Umbilical cord (tissue), 1 donor: ENCODE results near the gene PRPS1. TPM values are rescaled to one million over a fixed set of nuclear protein-coding genes. Genes with fewer than 3 reads are reported as not detected.

Experiments
- total RNA-seq: library from RNA; depleted of rRNA; stranded (reverse); fragments of >200 nt; gene quantifications from one replicate; pipeline ENCODE4 v1.2.3, GENCODE V29; 2014; ENCODE audit warnings: low replicate concordance; ENCODE audit not compliant: insufficient read depth

Gene PRPS1
- total RNA-seq, 1 donor from 2014 or later, result 6.5 TPM

Other genes starting within 250 kb of the PRPS1 start
- 2.4 TPM for gene FRMPD3, start 178.9 kb upstream of the PRPS1 start, total RNA-seq
- gene TSC22D3, start 147.3 kb downstream of the PRPS1 start, total RNA-seq, result 214 TPM
- not detected for gene NCBP2L, start 149.2 kb downstream of the PRPS1 start, total RNA-seq
- 58.0 TPM for gene MID2, start 197.4 kb downstream of the PRPS1 start, total RNA-seq